ENCODE results near the gene NPRL2. TPM values are rescaled to one million over a fixed set of nuclear protein-coding genes. Genes with fewer than 3 reads are reported as not detected.
A peak's percentile ranks its signal among the peaks of the same experiment; 100 is the strongest.

NPRL2 gene
- polyA plus RNA-seq, 1 experiment: 45.0 TPM

DNA sequence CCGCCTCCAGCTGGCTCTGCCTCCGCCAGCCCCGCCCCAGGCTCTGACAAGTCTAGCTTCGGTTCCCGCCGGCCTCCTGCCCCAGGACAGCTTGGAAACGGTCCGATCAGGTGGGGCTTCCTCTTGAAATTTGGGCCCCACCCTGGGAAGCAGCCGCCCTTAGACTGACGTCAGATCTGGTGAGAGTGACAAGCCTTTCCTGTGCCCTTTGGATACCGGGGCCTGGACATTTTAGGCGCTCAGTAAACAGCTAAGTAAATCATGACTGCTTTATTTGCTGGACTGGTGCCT is 51.0 kb downstream of the NPRL2 start:
- TF ChIP-seq, protein P1, sequence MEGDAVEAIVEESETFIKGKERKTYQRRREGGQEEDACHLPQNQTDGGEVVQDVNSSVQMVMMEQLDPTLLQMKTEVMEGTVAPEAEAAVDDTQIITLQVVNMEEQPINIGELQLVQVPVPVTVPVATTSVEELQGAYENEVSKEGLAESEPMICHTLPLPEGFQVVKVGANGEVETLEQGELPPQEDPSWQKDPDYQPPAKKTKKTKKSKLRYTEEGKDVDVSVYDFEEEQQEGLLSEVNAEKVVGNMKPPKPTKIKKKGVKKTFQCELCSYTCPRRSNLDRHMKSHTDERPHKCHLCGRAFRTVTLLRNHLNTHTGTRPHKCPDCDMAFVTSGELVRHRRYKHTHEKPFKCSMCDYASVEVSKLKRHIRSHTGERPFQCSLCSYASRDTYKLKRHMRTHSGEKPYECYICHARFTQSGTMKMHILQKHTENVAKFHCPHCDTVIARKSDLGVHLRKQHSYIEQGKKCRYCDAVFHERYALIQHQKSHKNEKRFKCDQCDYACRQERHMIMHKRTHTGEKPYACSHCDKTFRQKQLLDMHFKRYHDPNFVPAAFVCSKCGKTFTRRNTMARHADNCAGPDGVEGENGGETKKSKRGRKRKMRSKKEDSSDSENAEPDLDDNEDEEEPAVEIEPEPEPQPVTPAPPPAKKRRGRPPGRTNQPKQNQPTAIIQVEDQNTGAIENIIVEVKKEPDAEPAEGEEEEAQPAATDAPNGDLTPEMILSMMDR (IDR thresholded peaks at IDR 0.05; ENCODE audit: insufficient read depth, low read depth, low read length): no peak
- no peaks in the 10 kb centered on the region for H3K27me3 ChIP-seq (ENCODE audit: control insufficient read depth, insufficient read depth, low read length)
- CTCF ChIA-PET: interaction anchor here (1.0 to 2.4 kb wide), 7 partner anchors 15 to 105 kb away, joined by 3 to 20 read pairs (median 4); partner anchors contain the start of genes HYAL2 and SEMA3B
- peak overlapping the region; percentile 44 for H3K4me3 ChIP-seq (ENCODE audit: low read depth, low read length)
- no peak for DNase-seq (ENCODE audit: low read depth)
- POLR2A ChIA-PET: interaction anchor here (0.7 to 0.9 kb wide), 2 partner anchors 38 to 47 kb away, joined by 11 to 12 read pairs; no protein-coding TSS in a partner anchor
- H3K36me3 ChIP-seq (ENCODE audit: control insufficient read depth, insufficient read depth, low read length): no peaks in the 10 kb centered on the region; the same call in 1 of the 2 replicates

DNA sequence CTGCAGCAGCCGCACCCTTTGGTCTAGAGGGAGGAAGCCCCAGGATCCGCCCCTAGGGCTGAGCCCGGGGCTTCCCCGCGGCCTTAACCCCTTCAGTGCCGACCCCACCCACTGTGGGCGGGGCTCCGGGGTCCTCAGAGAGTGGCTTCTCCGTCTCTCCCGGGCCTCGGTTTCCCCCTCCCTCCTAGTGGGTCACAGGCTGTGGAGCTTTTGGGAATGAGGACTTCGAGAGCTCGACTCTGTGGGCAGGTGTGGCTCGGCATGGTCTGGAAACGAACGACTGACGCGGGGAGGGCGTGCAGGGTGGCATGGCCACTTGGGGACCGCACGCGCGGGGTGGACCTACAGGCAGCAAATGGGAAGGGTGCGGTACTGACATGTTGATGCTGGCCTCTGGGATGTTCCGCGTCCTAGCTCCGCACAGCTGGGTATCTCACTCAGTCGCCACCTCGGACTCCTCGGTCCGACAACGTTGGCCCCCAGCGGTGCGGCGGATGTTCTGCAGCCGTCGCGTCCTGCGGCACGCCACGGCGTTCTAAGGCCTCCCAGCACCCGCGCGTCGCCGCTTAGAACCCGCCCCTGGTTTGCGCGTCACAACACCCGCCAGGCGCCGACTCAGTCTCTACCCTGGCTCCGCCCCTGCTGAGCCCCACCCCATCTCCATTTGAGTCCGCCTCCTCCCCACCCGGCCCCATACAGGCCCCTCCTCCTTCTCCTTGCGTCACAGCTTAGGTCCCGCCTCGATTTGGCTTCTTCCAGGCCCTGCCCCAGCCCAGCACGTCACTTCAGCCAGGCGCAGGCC is 51.5 kb downstream of the NPRL2 start, which contains the start of the genes HYAL3 and NAA80:
Gene HYAL3, minus strand, starts transcription at position 570 of the 802 bp plus-strand sequence. CDS start 3,803 bp downstream, outside the sequence.
Gene NAA80, minus strand, starts transcription at position 570 of the 802 bp plus-strand sequence. CDS start 1,942 bp downstream, outside the sequence.
- H3K36me3 ChIP-seq (ENCODE audit: control insufficient read depth, insufficient read depth, low read length): no peaks in the 10 kb centered on the region; the same call in 1 of the 2 replicates
- CTCF ChIA-PET: interaction anchor here (0.9 to 2.4 kb wide), 11 partner anchors 7 to 104 kb away, joined by 3 to 20 read pairs (median 4); partner anchors contain the start of genes HYAL2 and SEMA3B
- POLR2A ChIA-PET: interaction anchor here (0.7 to 0.9 kb wide), 3 partner anchors 29 to 46 kb away, joined by 4 to 12 read pairs (median 11); no protein-coding TSS in a partner anchor

DNA sequence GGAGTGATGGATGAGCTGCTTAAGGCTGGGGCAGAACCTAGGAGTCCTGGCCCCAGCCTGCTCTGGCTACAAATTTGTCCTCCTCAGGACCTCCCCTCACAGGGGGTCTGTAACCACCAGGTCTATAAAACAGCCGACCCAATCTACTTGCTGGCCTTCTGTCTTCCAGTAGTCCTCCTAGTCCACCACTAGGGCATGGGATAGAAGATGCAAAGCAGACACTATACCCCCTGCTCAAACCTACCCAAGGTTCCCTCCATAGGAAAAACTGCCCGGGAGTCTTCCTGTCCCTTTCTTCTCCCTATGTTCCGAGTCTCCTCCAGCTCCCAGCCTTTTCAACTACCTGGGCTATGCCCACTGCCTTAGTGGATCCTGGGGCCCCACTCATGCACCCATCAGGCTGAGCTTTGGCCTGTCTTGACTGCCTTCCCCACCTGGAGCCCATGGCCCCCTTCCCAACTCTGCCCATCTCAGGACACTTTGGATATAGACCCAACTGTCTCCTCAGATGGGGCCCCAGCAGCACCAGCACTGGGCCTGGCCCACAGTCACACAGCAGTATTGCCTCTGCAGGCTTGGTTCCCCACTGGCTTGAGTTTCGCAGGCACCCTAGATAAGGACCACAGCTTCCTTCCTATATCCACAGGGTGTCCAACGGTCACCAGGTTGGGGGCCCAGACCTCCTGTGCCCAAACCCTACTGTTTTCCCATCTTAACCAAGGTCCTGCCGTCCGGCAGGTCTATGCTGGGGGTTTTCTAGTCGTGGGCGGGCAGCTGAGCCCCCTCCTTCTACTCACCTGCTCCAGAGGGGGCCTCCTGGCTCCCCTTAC is 52.5 kb downstream of the NPRL2 start:
- no peak for DNase-seq (ENCODE audit: low read depth)
- CTCF ChIA-PET: interaction anchor here (0.6 to 2.4 kb wide), 10 partner anchors 8 to 71 kb away, joined by 3 to 20 read pairs (median 4); partner anchors contain the start of genes HYAL2 and SEMA3B
- POLR2A ChIA-PET: interaction anchor here (0.5 kb wide), 2 partner anchors 33 to 35 kb away, joined by 3 to 4 read pairs; no protein-coding TSS in a partner anchor
- TF ChIP-seq, protein P1 (IDR thresholded peaks at IDR 0.05; ENCODE audit: insufficient read depth, low read depth, low read length): 0 out of 2 replicates have a peak, but pooled peaks have one; percentile 6
- Histone ChIP-seq H3K27me3 (ENCODE audit: control insufficient read depth, insufficient read depth, low read length) (no peaks in the 10 kb centered on the region), H3K36me3 (ENCODE audit: control insufficient read depth, insufficient read depth, low read length) (no peaks in the 10 kb centered on the region; the same call in 1 of the 2 replicates), H3K4me3 (ENCODE audit: low read depth, low read length) (peak overlapping the region; percentile 54)

More for the DNA sequence above, 51.5 kb downstream of the NPRL2 start, which contains the start of the genes HYAL3 and NAA80:
- Histone ChIP-seq H3K4me3 (ENCODE audit: low read depth, low read length) (peak within 1 kb of the TSS; percentile 54), H3K27me3 (ENCODE audit: control insufficient read depth, insufficient read depth, low read length) (no peaks in the 10 kb centered on the region)
- peak; percentile 98 for DNase-seq (ENCODE audit: low read depth)
- TF ChIP-seq, protein P1 (IDR thresholded peaks at IDR 0.05; ENCODE audit: insufficient read depth, low read depth, low read length): peak; percentile 41

DNA sequence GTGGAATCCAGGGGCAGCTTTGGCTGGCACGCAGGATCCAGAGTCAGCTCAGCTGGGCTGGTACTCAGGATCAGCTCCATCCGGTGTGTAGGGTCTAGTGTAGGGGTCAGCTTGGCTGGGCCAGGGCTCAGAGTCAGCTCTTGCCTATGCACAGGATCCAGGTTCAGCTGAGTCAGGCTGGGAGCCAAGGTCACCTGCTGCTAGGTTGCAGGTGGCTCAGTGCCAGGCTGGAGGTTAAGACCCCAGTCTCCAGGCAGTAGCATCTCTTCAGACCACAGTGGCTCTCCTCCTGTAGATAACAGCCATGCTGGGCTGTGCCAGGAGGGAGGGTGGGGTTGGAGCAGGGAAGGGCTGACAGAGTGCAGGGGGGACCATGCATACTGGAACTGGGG is 53.2 kb downstream of the NPRL2 start:
- TF ChIP-seq, protein P1 (IDR thresholded peaks at IDR 0.05; ENCODE audit: insufficient read depth, low read depth, low read length): no peak
- no peaks in the 10 kb centered on the region for H3K27me3 ChIP-seq (ENCODE audit: control insufficient read depth, insufficient read depth, low read length)
- no peak for DNase-seq (ENCODE audit: low read depth)
- CTCF ChIA-PET: interaction anchor here (2.4 kb wide), 1 partner anchor 26 kb away, joined by 20 read pairs; the partner anchor contains the start of gene HYAL2
- H3K36me3 ChIP-seq (ENCODE audit: control insufficient read depth, insufficient read depth, low read length): no peaks in the 10 kb centered on the region; the same call in 1 of the 2 replicates
- POLR2A ChIA-PET: no interaction called here
- no peak overlapping the region for H3K4me3 ChIP-seq (ENCODE audit: low read depth, low read length)

Other genes starting within 250 kb of the NPRL2 start
- gene SEMA3F, start 195.5 kb downstream of the NPRL2 start, polyA plus RNA-seq (2011; rRNA removed): 7.4 and 11.4 TPM in 2 replicates
- not detected in 2 replicates for gene GNAT1, start 159.2 kb downstream of the NPRL2 start, polyA plus RNA-seq (2011; rRNA removed)
- 0.17 and 0.22 TPM in 2 replicates for gene SLC38A3, start 145.5 kb downstream of the NPRL2 start, polyA plus RNA-seq (2011; rRNA removed)
- gene GNAI2, start 114.6 kb downstream of the NPRL2 start, polyA plus RNA-seq (2011; rRNA removed): 574 and 887 TPM in 2 replicates
- 32.7 and 59.0 TPM in 2 replicates for gene SEMA3B, start 81.6 kb downstream of the NPRL2 start, polyA plus RNA-seq (2011; rRNA removed)
- not detected in 2 replicates for gene LSMEM2, start 71.7 kb downstream of the NPRL2 start, polyA plus RNA-seq (2011; rRNA removed)
- gene IFRD2, start 58.3 kb downstream of the NPRL2 start, polyA plus RNA-seq (2011; rRNA removed): 22.0 and 56.7 TPM in 2 replicates
- gene HYAL3, start 51.4 kb downstream of the NPRL2 start, polyA plus RNA-seq (2011; rRNA removed): 7.1 and 8.5 TPM in 2 replicates
- gene NAA80, start 51.4 kb downstream of the NPRL2 start, polyA plus RNA-seq (2011; rRNA removed): 3.6 and 5.8 TPM in 2 replicates
- gene HYAL1, start 47.2 kb downstream of the NPRL2 start, polyA plus RNA-seq (2011; rRNA removed): 0.10 and 0.12 TPM in 2 replicates
- 40.4 and 63.2 TPM in 2 replicates for gene HYAL2, start 28.0 kb downstream of the NPRL2 start, polyA plus RNA-seq (2011; rRNA removed)
- gene TUSC2, start 22.6 kb downstream of the NPRL2 start, polyA plus RNA-seq (2011; rRNA removed): 33.8 and 38.9 TPM in 2 replicates
- gene RASSF1, start 9.9 kb downstream of the NPRL2 start, polyA plus RNA-seq (2011; rRNA removed): 55.2 and 80.2 TPM in 2 replicates
- gene ZMYND10, start 5.0 kb downstream of the NPRL2 start, polyA plus RNA-seq (2011; rRNA removed): 0.65 and 1.3 TPM in 2 replicates
- 22.3 and 39.3 TPM in 2 replicates for gene CYB561D2, start 87 bp upstream of the NPRL2 start, polyA plus RNA-seq (2011; rRNA removed)
- 47.0 and 75.4 TPM in 2 replicates for gene TMEM115, start 8.7 kb upstream of the NPRL2 start, polyA plus RNA-seq (2011; rRNA removed)
- 0.04 and 0.11 TPM in 2 replicates for gene CACNA2D2, start 152.9 kb upstream of the NPRL2 start, polyA plus RNA-seq (2011; rRNA removed)
- gene C3orf18, start 217.0 kb upstream of the NPRL2 start, polyA plus RNA-seq (2011; rRNA removed): 16.8 and 30.4 TPM in 2 replicates
- gene HEMK1, start 218.7 kb upstream of the NPRL2 start, polyA plus RNA-seq (2011; rRNA removed): 14.4 and 21.3 TPM in 2 replicates